ENCODE results near the gene OCIAD2. TPM values are rescaled to one million over a fixed set of nuclear protein-coding genes. Genes with fewer than 3 reads are reported as not detected.
"Not testable (repeated sequence)": the region's sequence is repeated elsewhere in the genome, so short reads cannot be mapped to it uniquely, and the experiment has no call there.

The OCIAD2 gene
- total RNA-seq, 1 donor from 2014 or later, result 439 TPM

DNA sequence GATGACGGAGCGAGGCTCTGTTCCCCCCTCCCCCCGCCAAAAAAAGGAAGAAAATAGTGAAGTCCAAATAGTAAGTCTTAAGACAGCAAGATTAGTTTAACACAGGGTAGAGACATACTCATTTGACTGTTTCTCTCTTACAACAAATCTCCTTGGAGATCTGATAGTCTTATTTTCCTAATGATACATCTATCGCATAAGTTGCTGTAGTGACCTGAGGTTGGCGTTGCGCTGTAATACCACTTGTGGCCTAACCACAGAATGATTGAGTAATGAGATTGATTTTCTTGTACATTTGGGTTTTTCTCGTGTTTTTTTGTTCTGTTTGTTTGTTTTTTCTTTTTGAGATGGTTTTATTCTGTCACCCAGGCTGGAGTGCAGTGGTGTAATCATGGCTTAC lies 48.4 kb downstream of the OCIAD2 start:
- Histone ChIP-seq H3K4me3 (ENCODE audit: low read depth, low read length) (no peak overlapping the region), H3K36me3 (ENCODE audit: control insufficient read depth, insufficient read depth, low read length) (no peaks in the 10 kb centered on the region), H3K27me3 (ENCODE audit: control insufficient read depth, insufficient read depth, low read length) (no peaks in the 10 kb centered on the region)
- DNase-seq (ENCODE audit: low read depth), result no peak
- no peak for TF ChIP-seq CTCF (IDR thresholded peaks at IDR 0.05; ENCODE audit: insufficient read depth, low read length, poor library complexity, severe bottlenecking)

DNA sequence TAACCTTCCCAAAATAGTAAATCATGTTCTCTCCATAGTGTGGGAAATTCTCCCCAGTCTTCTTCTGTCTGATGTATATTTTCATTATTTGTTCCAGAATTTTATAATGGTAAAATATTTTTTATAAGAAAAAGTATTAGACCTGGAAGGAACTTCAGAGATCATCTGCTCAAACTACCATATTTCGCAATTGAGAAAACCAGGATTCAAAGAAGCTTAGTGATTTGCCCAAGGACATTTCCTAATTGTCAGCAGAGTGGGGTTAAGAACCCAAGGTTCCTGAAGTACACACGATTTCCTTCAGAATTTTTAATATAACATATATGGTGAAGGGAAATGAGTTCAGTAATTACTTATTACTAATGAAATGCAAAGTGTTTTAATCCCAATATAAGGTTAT lies 51.6 kb downstream of the OCIAD2 start:
- no peak overlapping the region for H3K4me3 ChIP-seq (ENCODE audit: low read depth, low read length)
- H3K27me3 ChIP-seq (ENCODE audit: control insufficient read depth, insufficient read depth, low read length), result no peaks in the 10 kb centered on the region
- no peak for TF ChIP-seq CTCF (IDR thresholded peaks at IDR 0.05; ENCODE audit: insufficient read depth, low read length, poor library complexity, severe bottlenecking)
- DNase-seq (ENCODE audit: low read depth), result no peak
- no peaks in the 10 kb centered on the region for H3K36me3 ChIP-seq (ENCODE audit: control insufficient read depth, insufficient read depth, low read length)

GRCh38 chr4:48854395-48854683 lies 52.2 kb downstream of the OCIAD2 start:
- Histone ChIP-seq H3K4me3 (ENCODE audit: low read depth, low read length) (no peak overlapping the region), H3K27me3 (ENCODE audit: control insufficient read depth, insufficient read depth, low read length) (no peaks in the 10 kb centered on the region), H3K36me3 (ENCODE audit: control insufficient read depth, insufficient read depth, low read length) (no peaks in the 10 kb centered on the region)
- DNase-seq (ENCODE audit: low read depth), result no peak
- no peak for TF ChIP-seq CTCF (IDR thresholded peaks at IDR 0.05; ENCODE audit: insufficient read depth, low read length, poor library complexity, severe bottlenecking)

DNA sequence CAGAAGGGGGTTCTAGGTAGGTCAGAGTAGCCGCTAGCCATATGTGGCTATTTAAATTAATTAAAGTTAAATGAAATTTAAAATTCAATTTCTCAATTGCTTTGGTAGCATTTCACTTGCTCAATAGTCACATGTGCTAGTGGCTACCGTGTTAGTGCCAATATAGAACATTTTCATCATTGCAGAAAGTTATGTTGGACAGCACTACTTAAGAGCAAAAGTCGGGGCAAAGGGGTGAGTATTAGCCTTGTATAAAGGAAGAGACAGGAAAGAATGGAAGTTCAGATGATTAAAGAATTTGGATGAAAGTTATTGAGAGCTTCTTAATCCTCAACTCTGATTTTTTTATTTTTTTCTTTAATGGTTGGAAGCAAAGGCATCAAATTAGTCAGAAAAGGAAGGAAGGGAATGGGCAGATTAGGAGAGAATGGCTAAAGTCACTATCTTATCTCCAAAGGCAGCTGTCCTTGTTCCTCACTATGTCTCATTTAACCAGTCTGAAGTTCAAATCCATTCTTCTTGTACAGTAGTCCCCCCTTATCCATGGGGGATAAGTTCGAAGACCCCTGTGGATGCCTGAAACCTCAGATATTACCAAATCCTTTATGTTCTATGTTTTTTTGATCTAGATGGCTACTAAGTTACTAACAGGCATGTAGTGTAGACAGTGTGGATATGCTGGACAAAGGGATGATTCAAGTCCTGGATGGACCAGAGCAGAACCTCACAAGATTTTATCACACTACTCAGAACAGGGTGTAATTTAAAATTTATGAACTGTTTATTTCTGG lies 52.8 kb downstream of the OCIAD2 start:
- H3K4me3 ChIP-seq (ENCODE audit: low read depth, low read length), result no peak overlapping the region
- no peaks in the 10 kb centered on the region for H3K36me3 ChIP-seq (ENCODE audit: control insufficient read depth, insufficient read depth, low read length)
- TF ChIP-seq CTCF (IDR thresholded peaks at IDR 0.05; ENCODE audit: insufficient read depth, low read length, poor library complexity, severe bottlenecking), result no peak
- no peaks in the 10 kb centered on the region for H3K27me3 ChIP-seq (ENCODE audit: control insufficient read depth, insufficient read depth, low read length)
- no peak for DNase-seq (ENCODE audit: low read depth)

GRCh38 chr4:48851651-48852050 lies 54.9 kb downstream of the OCIAD2 start:
- no peak for DNase-seq (ENCODE audit: low read depth)
- no peak for TF ChIP-seq CTCF (IDR thresholded peaks at IDR 0.05; ENCODE audit: insufficient read depth, low read length, poor library complexity, severe bottlenecking)
- Histone ChIP-seq H3K36me3 (ENCODE audit: control insufficient read depth, insufficient read depth, low read length) (no peaks in the 10 kb centered on the region), H3K4me3 (ENCODE audit: low read depth, low read length) (no peak overlapping the region), H3K27me3 (ENCODE audit: control insufficient read depth, insufficient read depth, low read length) (no peaks in the 10 kb centered on the region)

DNA sequence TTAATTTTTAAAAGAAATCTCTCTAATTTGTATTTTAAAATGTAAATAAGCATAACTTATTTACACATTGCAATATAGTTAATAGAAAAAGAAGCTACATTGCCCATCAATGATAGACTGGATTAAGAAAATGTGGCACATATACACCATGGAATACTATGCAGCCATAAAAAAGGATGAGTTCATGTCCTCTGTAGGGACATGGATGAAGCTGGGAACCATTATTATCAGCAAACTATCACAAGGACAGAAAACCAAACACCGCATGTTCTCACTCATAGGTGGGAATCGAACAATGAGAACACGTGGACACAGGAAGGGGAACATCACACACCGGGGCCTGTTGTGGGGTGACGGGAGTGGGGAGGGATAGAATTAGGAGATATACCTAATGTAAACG lies 57.8 kb downstream of the OCIAD2 start:
- not testable (repeated sequence) for H3K27me3 ChIP-seq (ENCODE audit: control insufficient read depth, insufficient read depth, low read length); H3K4me3 ChIP-seq (ENCODE audit: low read depth, low read length); H3K36me3 ChIP-seq (ENCODE audit: control insufficient read depth, insufficient read depth, low read length); DNase-seq (ENCODE audit: low read depth)
